HL-60/S4 treated with phorbol 12-myristate 13-acetate at 8.2 ng/mL for 4 days and 3 days (cell line): ENCODE data around the gene PLSCR3.

Experiments
- in situ Hi-C: fragments of 300-500 bp; cut with MboI; formaldehyde crosslinking; loops from 2 replicates; pipeline ENCODE4 v1.15.0; 2022; ENCODE audit warnings: low sequenced_read_pairs

PLSCR3 gene

DNA sequence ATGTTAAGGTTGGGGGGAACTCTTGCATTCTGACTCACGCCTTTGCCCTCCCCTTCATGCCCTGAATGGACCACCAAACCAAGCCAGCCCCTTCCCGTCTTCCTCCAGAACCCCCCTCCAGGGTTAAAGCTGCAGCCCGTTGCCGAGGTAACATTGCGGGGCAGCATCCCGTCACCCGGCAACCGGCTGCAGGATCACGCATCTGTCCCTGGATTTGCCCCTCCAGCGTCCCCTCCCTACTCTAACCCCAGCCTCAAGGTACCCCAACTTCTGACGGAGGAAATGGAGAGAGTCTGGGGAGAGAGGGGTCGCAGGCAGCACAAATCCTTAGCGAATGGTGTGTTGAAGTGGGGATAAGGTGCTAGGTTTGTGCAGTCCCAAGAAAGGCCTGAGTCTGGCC lies 12.8 kb upstream of the PLSCR3 start:
- in situ Hi-C loops, result no loop called here

DNA sequence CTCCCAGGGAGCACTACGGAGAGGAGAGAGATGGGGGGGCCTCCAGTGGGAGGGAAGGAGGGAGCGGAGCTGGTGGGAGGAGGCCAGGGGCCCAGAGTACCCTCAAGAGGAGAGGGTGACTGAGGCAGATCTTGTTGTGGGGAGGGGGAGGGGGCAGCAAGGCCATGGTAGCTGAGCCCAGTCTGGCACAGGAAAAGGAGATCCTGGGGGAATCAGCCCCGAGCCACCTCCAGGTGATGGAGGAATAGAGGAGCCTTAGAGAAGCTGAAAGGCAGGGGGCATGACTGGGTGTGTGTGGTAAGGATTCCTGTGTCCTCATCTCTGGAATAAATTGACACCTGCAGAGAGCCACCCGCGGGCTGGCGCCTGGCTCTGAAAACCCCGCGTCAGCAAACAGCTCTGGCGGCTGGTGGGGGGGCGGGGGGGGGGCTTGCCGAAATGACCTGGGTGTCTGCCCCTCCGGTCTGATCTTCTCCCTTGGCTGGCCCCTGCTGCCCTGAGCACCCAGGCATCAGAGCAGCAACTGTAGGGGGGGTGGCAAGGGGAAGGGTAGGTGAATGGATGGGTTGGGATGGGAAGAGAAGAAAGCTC lies 12.0 kb upstream of the PLSCR3 start:
- in situ Hi-C loops, result no loop called here

DNA sequence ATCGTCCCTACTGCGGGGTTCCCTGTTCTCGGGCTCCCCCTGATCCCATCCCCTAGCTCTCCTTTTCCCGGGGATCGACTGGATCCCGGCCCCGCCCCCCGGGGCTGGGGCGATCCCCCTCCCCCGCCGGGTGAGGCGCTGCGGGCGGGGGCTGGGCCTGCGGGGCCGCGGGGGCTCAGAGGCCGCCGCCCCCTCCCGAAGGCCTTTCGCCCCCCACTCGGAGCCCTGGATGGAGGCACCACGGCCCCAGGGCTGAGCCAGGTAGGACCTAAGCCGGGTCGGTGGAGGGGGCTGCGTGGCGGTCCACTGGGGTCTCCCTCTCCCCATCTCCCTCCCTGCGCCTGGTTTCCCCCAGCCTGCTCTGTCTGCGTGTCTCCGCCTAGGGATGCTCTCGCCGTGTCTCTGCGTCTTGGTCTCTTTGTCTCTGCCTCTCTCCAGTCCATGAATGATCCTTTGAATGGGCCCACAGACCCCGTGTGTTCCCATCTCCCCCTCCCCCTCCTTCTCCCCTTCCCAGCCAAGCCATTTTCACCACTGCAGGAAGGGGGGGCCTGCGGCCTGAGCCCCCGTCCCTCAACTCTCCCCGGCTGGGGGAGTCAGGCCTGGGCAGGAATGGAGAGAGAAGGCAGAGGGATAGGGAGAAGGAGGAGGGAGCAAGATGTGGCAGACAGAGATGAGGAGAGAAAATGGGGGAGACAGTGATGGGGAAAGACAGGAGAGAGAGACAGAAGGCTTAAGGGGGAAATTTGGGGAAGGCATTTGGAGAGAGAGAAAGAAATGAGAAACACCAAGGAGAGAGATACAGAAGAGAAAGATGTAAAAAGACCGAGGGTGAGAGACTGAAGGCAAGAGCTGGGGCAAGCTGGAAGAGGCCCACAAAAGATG lies 11.3 kb upstream of the PLSCR3 start:
- in situ Hi-C loops, result no loop called here

DNA sequence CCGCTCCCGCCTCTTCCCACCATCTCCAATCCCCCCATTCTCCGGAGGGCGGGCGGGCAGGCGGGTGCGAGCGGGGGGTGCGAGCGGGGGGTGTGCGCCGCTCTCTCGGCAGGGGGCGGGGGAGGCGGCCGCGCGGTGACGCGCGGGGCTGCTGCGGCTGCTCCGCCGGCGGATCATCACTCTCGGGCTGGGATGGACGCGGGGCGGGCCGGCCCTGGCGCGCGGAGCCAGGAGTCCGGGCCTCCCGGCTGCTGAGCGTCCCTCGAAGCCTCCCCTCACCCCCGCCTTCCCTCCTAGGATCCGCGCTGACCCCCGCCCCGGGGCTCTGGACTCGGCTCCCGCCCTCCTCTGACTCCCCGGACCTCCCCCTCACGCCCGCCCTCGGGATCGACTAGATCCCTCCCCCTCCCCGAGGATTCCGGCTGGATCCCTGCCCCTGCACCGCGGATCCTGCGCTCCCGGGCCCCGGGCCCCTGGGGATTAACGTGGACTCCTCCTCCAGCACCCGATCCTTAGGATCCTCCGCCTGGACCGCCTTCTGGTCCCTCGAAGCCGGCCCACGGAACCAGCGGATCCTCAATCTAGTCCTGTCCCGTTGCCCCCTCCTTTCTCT lies 10.5 kb upstream of the PLSCR3 start:
- in situ Hi-C loops, result no loop called here

DNA sequence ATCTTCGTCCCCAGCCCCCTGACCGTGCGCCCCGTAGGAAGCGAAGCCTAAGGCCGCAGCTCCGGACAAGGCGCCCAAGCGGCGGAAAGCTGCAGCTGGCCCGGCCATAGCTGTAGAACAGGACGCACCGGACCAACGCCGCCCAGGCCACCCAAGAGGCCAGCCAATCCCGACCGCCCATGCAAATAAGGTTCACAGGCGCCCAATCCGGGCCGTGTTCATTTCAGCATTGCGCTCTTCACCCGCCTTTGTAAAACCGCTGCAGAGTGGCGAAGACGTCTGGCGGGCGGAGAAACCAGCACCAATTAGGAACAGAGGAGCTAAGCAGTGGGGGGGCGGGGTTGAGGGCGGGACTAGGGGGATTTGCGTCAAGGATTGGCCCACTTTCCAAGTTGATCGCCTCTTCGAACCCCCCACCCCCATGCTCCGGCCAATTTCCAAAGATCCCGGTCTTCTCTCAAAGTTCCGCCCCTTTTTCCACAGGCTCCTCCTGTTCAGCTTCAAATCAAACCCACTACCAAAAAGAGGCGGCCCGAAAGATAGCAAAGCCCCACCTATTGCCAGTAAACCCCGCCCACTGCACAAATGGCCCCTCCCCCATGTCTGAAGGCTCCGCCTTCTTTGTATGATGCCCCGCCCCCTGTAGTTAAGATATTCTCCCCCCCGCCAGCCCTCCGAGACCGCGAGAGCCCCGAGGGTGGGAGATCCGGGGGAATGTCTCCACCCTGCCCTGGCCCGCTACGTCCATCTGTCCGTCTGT lies 9.8 kb upstream of the PLSCR3 start, which contains the start of gene TMEM256:
TSS of gene TMEM256 (minus strand) at position 121 of the 760 bp plus-strand sequence. CDS start at position 108, 13 bp downstream.
- in situ Hi-C loops, result no loop called here

DNA sequence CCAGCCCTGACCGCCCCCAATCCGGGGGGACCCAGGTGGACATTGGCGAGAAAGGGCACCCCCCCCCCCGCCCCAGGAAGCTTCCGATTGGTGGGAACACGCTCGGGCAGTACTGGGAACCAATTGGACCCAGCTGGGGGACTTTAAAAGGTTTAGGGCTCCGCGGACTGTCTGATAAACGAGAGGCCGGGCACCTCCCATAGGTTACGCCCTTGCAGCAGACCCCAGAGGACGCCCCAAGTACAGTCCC lies 9.3 kb upstream of the PLSCR3 start:
- in situ Hi-C loops, result no loop called here

DNA sequence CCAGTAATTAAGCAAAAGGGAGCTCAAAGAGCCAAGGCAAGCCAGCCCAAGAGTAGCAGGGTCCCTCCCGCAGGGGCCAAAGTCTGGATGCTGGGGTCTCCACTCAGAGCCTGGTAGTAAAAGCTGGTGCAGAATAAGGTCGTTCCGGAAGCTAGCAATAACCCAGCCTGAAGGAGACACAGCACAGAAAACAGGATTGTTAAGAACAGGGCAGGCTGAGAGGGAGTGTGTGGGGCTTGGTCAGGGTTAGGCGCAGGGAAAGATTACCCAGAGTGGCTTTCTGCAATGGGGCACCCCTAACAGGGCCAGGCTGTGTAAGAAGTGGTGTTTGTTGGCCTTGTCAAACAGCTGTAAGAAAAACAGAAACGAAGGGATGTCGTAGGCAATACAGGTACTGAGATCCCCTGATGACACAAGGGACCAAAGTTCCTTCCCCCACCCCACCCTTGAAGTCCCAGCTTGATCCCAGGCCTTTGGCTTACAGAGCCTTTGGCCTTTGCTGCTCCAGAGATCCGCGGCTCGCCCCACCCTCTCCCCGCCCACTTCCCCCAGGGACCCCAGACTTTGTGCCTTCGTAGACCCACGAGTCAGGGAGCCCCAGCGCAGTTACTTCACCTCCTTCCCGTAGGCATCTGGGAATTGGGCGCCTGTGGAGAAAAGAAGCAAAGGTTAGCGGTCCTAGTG lies 8.9 kb upstream of the PLSCR3 start:
- in situ Hi-C loops, result no loop called here

DNA sequence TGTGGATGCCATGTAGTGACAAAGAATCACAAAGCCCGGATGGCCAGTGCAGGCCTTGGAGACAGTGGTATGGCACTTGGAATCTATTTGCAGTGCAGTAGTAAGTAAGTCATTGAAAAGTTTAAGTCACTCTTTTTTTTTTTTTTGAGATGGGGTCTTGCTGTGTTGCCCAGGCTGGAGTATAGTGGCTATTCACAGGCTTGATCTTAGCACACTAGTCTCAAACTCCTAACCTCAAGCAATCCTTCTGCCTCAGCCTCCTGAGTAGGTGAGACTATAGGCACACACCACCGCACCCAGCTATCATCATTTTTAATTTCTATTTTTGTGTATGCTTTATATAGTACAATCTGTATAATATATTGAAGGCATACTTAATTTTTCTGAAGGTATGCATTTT lies 4.3 kb upstream of the PLSCR3 start:
- in situ Hi-C loops, result no loop called here

DNA sequence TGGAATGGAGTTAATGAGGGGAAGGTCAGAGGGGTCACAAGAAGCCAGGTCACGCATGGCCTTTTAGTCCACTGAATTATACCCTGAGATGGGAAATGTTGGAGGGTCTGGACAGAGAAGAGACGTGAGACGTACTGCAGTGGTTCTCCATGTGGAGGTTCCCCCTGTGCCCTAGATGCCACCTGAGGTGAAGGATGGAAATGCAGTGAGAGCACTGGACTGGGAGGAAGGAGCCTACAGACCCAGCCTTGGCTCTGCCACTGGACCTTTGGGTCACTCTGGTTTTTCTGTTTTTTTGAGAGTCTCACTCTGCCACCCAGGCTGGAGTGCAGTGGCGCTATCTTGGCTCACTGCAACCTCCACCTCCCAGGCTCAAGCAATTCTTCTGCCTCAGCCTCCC lies 1.8 kb upstream of the PLSCR3 start:
- in situ Hi-C loops, result no loop called here

DNA sequence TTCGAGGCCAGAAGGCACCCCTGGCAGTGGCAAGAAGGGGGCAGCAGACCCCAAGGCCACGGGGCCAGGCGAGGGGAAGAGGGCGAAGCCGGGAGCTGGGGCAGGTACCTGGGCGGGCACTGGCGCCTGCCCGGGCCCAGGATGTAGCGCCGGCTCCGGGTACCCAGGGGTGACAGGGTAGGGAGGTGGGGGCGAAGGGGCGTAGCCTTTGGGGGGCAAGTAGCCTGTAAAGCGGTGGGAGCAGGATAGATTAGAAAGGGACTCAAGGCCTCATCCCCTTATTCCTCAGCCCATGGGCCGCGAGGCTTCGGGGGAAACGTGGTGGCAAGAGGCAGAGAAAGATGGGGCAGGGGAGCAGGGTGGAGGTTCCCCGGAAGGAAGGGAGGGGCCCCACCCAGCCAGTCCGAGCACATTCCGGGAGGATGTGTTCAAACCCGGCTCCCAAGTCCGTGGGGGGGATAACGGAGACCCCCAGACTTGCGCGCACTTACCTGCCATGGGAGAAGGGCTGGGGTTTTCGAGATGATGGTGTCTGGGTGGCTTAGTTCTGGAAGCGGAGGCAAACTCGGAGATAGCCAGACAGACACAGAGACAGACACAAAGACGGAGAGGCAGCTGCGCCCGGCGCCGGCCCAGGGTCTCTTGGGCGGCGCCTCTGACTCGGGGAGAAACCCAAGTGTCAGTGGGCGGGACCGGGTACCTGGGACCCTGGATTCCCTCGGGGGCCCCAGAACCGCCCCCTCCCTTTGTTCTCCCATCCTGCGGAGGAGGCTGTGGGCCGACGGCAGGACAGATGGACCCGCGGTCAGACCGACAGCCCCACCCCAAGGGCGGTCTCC lies 493 bp downstream of the PLSCR3 start:
- in situ Hi-C loops, result no loop called here

DNA sequence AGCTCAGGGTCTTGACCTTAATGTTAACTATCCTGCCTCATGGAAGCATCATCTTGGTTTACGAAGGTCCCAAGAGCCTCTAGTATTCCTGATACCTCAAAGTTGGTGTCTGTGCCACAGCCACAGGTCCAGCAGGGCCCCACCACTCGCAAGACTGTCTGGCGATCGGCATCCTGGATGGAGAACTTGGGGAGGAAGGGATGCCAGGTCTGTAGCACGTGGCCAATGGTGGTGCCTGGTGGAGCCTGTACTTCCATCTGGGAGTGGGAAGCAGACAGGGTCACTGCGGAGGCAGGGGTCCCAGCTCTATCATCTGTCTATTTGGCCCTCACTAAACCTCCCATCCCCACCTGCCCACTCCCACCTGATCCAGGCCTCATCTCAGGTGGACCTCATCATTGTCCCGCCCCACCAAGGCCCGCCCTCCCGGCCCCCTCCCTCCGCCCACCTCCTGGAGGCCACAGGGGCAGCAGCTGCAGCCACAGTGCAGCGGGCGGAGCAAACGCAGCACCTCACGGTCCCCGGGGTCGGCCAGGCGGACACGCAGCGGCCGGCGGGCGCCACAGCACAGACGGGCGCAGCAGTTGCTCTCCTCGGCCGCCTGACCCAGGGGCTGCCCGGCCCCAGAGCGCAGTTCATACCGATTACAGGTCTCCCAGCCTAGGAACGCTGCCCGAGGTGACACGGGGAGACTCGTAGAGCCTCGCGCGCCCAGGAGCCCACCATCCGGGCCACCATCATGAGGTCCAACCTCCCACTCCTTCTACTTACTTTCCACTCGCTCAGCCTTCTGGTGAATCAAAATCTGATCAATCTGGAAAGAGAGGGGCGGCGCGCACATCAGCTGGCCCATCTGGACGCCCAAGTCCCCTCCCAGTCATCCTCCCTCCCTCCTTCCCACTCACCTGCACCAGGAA lies 1.4 kb downstream of the PLSCR3 start:
- in situ Hi-C loops, result no loop called here

DNA sequence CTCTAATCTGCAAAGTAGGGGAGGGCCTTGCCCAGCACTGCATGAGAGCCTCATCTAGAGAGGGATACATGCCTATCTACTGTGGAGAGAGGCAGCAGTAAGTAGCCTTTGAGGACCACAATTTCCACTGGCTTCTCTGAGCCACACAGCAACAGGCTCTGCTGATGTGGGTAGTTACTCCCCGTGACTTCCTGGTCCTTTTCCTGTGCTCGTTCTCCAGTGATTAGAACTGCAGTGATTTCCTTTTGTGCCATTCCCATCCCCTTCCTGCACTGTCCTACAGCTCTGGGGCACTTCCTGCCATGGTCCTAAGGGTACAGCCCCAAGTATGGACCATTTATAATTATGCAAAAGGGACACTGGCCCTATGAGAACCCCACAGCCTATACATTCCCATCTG lies 3.0 kb downstream of the PLSCR3 start:
- in situ Hi-C loops, result no loop called here

DNA sequence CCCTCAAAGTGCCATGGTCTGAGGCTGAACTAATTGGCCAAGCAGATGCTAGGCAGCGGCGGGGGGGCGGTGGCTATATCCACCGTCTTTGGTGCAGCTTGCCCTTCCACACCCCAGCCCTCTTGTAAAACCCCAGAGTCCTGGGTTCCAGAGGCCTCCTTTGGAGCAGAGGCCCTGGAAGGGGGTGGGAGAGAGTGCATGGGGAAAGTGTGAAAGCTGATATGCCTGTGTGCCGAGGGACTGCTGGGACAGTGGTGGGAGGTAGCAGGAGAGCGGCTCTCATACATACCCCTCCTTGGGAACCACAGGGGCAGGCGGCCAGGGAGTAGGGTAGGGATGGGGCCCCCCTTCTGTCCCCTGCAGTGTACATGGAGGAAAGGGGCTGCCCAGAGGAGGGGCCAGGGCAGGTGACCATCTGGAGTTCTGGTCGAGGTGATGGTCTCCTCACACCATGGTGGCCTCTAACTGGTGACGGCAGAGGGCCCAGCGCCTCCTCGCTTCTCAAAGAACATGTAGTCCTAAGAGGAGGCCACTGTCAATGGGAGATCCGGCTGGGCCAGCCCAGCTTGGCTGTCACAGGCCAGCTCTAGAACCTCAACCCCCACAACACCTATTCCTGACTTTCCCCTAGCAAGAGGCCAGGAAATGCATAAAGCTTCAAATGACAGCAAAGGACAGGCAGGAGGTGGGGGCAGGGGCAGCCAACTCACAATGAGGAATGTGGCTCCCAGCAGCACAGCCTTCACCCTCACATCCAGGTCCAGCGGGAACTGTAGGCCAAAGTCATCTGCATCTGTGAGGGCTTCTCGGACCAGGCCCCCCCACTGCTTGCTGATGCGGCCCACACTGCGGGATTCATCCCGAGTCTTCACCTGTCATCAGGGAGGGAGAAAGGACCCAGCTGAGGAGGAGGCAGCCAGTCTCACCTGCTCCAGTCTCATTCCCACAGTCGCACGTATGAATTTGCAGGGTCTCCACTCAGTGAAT lies 4.1 kb downstream of the PLSCR3 start:
- in situ Hi-C loops, result no loop called here

DNA sequence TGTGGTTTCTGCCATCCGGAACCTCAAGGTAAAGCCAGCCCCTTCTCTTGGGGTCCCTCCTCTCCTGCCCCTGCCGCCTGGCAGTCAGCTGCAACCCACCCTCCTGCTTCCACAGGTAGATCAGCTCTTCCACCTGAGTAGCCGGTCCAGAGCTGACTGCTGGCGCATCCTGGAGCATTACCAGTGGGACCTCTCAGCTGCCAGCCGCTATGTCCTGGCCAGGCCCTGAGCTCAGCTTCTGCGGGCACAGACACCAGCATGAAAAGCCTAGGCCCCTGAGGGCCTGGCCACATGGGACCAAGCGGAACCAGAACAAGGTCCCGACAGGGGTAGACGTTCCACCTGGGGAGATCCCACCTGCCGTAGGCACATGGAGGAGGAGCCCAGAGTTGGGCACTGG lies 5.5 kb downstream of the PLSCR3 start:
- in situ Hi-C loops, result no loop called here

DNA sequence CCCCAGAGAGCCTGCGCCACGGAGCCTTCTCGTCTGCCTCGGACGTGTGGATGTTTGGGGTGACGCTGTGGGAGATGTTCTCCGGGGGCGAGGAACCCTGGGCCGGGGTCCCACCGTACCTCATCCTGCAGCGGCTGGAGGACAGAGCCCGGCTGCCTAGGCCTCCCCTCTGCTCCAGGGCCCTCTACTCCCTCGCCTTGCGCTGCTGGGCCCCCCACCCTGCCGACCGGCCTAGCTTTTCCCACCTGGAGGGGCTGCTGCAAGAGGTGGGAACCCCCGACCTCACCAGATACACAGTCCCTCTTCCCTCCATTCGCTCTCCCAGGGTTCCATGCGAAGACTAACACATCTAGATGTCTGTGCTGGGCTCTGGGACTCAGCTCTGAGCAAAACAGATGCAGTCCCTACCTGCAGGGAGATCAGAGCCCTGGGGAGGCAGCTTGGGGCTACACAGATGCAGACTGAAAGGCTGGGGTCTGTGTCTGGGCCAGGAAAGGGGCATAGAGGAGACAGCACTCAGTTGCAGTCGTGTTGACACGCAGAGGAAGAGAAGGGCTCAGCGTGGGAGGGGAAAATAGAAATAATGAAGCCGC lies 9.7 kb downstream of the PLSCR3 start:
- in situ Hi-C loops, result no loop called here

DNA sequence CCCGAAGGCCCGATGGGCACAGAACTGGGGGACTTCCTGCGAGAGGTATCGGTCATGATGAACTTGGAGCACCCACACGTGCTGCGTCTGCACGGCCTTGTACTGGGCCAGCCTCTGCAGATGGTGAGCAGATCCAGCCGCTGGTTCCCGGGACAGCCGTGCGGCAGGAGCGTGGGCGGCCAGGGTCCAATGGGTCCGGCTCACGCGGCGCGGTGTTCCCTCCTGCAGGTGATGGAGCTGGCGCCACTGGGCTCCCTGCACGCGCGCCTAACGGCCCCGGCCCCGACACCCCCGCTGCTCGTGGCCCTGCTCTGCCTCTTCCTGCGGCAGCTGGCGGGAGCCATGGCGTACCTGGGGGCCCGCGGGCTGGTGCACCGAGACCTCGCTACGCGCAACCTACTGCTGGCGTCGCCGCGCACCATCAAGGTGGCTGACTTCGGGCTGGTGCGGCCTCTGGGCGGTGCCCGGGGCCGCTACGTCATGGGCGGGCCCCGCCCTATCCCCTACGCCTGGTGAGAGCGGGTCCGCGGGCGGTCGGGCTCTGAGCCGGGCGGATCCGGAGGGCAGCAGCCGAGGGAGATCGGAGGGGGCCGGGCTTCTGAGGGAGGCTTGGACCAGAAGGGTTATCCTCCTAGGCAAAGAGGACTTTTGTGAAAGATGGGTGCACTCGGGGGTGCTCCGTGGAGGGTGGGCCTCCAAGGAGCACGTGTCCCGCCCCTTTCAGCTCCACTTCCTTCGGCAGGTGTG lies 10.4 kb downstream of the PLSCR3 start:
- in situ Hi-C loops, result no loop called here

DNA sequence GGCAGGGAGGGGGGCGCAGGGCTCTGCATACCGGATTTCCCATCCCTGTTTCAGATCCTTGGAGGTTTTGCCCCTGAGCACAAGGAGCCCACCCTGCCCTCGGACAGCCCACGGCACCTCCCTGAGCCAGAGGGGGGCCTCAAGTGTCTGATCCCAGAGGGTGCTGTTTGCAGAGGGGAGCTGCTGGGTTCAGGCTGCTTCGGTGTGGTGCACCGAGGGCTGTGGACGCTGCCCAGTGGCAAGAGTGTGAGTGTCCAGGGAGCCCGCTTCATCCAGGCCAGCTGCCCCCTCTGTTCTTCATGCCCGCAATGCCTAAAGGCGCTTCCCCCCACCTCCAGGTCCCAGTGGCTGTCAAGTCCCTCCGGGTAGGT lies 11.0 kb downstream of the PLSCR3 start:
- in situ Hi-C loops, result no loop called here
